Spleen (tissue), 11 donors: ENCODE results near the gene PIAS1. TPM values are rescaled to one million over a fixed set of nuclear protein-coding genes. Genes with fewer than 3 reads are reported as not detected.
"Not testable (repeated sequence)": the region's sequence is repeated elsewhere in the genome, so short reads cannot be mapped to it uniquely, and the experiment has no call there.

Source experiments
- DNase-seq: peaks from one replicate; pipeline ENCODE4 v3.0.0-alpha.2; 2020
- H3K27ac ChIP-seq, 8 donors: fragments of 200-600 bp; sonication (generic) in 7 of 8; 1 replicate in 4 of 8; 2 replicates in 4 of 8; pipeline versions ENCODE4 v1.5.0 to v1.8.0; 2016 to 2021; ENCODE audit warnings: inconsistent platforms in 4 of 8, mild to moderate bottlenecking in 4 of 8, moderate library complexity in 1 of 8
- H3K27me3 ChIP-seq, 7 donors: fragments of 200-600 bp; sonication (generic) in 6 of 7; replicated peaks in 1 of 7; 1 replicate in 4 of 7; 2 replicates in 3 of 7; pipeline versions ENCODE4 v1.5.0 to v1.8.0; 2016 to 2021; ENCODE audit warnings: inconsistent platforms in 3 of 7, mild to moderate bottlenecking in 1 of 7
- H3K36me3 ChIP-seq, 6 donors: fragments of 200-600 bp; sonication (generic) in 5 of 6; 1 replicate in 4 of 6; 2 replicates in 2 of 6; pipeline versions ENCODE4 v1.5.0 to v1.8.0; 2016 to 2021; ENCODE audit warnings: inconsistent platforms in 2 of 6
- H3K4me1 ChIP-seq, 6 donors: fragments of 200-600 bp; sonication (generic) in 5 of 6; 1 replicate in 3 of 6; 2 replicates in 3 of 6; pipeline versions ENCODE4 v1.5.0 to v1.8.0; 2016 to 2021; ENCODE audit warnings: inconsistent platforms in 3 of 6
- H3K4me3 ChIP-seq, 8 donors: fragments of 200-600 bp; sonication (generic) in 7 of 8; 1 replicate in 4 of 8; 2 replicates in 4 of 8; pipeline versions ENCODE4 v1.5.0 to v1.8.0; 2016 to 2021; ENCODE audit warnings: inconsistent platforms in 4 of 8, mild to moderate bottlenecking in 4 of 8, moderate library complexity in 2 of 8
- H3K9me3 ChIP-seq, 8 donors: fragments of 200-600 bp; sonication (generic) in 7 of 8; 1 replicate in 4 of 8; 2 replicates in 4 of 8; pipeline versions ENCODE4 v1.5.0 to v1.8.0; 2016 to 2021; ENCODE audit warnings: inconsistent platforms in 4 of 8
- POLR2A ChIP-seq, 3 donors: fragments of 450-650 bp; IDR thresholded peaks; one replicate each; pipeline ENCODE4 v1.5.1; 2017; ENCODE audit warnings: antibody characterized with exemption in 3 of 3, mild to moderate bottlenecking in 1 of 3
- POLR2AphosphoS5 ChIP-seq, 3 donors: sonication (generic); formaldehyde crosslinking; IDR thresholded peaks; one replicate each; pipeline ENCODE4 v1.5.1; 2017; ENCODE audit warnings: antibody characterized with exemption in 3 of 3
- WGBS, 5 donors: extraction: QIAGEN DNeasy Blood & Tissue Kit in 3 of 5; methylation state at CpG; one replicate each; pipeline versions ENCODE4 v1.1.5 to v1.1.7; 2013 to 2018; 5-methylcytosine and 5-hydroxymethylcytosine counted together
- intact Hi-C: fragments of 100-400 bp; cut with DNase I; formaldehyde crosslinking; loops from one replicate; pipeline ENCODE4 v1.15.0; 2023; ENCODE audit warnings: low total_unique reads
- polyA plus RNA-seq, 3 donors: library from polyadenylated mRNA; stranded (reverse); fragments of 200-250 nt; gene quantifications; one replicate each; pipeline ENCODE4 v1.2.1, GENCODE V29; 2013
- total RNA-seq, 7 donors: library from RNA; depleted of rRNA in 3 of 7; stranded (reverse); fragments of >200 nt in 3 of 7; fragmentation: NEBNext Ultra II Directional in 4 of 7; extraction: Animal tissue kit (Norgen Biotek cat#: 25700) in 4 of 7; gene quantifications; one replicate each; pipeline versions ENCODE4 v1.1.0 to v1.2.1, GENCODE V29; 2016 to 2021
- TF ChIP-seq, protein P1 (sequence below), 11 experiments: fragments of 200-600 bp in 7 of 11; fragments of 450-650 bp in 4 of 11; sonication (generic) in 4 of 11; IDR thresholded peaks in 8 of 11; conservative IDR thresholded peaks in 3 of 11; 1 replicate in 7 of 11; 2 replicates in 4 of 11; pipeline versions ENCODE4 v1.4.0 to v1.8.0; 2016 to 2021; ENCODE audit warnings: antibody characterized with exemption in 11 of 11, inconsistent platforms in 4 of 11, mild to moderate bottlenecking in 1 of 11
- donor health status: healthy with polysubstance abuse.
- donor health status: DM: no; HTN: no; CAD: no; lungs with moderate emphysema.
- donor health status: DM: no; HTN: no; CAD: no.
- donor health status: Bipolar disorder and iron deficiency.
- donor health status: healthy.
- donor health status: DM: no; HTN: no; CAD: no.
- donor health status: DM: yes; HTN: yes; CAD: no.

PIAS1 gene
- total and polyA plus RNA-seq, 10 donors: 12.0 to 104 (median 64.7) TPM

DNA sequence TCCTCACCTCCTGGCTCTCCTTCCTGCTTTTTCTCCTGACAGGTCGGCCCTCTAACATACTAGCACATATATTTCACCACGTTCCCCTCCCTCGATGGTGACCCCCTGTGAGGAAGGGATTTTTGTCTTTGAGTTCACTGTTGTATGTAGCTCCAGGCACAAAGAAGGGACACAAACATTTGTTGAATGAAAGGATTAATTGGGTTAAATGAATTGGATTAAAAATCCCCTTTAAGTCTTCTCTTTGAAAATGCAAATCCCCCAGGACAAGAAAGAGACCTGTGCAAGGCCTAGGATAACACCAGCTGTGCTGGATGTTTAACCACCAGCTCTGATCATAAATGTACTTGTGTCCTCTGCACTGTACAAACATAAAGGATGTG, 147.8 kb downstream of the PIAS1 start:
- Histone ChIP-seq H3K4me3 (no peak overlapping the region), H3K4me1 (peaks cover 0 to 68% (median 29%) of the 10 kb centered on the region in 6 donors), H3K36me3 (peaks cover 0 to 14% (median 0%) of the 10 kb centered on the region in 6 donors), H3K27me3 (no peaks in the 10 kb centered on the region), H3K27ac (no peak overlapping the region), H3K9me3 (no peaks in the 10 kb centered on the region)
- WGBS, 5 donors: 45 to 65% (median 51%) methylated on average over 3 of the region's 3 CpGs
- intact Hi-C loops: no loop called here
- no peak for TF ChIP-seq POLR2AphosphoS5 (IDR thresholded peaks at IDR 0.05)
- TF ChIP-seq, protein P1, sequence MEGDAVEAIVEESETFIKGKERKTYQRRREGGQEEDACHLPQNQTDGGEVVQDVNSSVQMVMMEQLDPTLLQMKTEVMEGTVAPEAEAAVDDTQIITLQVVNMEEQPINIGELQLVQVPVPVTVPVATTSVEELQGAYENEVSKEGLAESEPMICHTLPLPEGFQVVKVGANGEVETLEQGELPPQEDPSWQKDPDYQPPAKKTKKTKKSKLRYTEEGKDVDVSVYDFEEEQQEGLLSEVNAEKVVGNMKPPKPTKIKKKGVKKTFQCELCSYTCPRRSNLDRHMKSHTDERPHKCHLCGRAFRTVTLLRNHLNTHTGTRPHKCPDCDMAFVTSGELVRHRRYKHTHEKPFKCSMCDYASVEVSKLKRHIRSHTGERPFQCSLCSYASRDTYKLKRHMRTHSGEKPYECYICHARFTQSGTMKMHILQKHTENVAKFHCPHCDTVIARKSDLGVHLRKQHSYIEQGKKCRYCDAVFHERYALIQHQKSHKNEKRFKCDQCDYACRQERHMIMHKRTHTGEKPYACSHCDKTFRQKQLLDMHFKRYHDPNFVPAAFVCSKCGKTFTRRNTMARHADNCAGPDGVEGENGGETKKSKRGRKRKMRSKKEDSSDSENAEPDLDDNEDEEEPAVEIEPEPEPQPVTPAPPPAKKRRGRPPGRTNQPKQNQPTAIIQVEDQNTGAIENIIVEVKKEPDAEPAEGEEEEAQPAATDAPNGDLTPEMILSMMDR (IDR thresholded peaks at IDR 0.05 in 8 of 11, conservative IDR thresholded peaks at IDR 0.05 in 3 of 11): no peak
- TF ChIP-seq POLR2A (IDR thresholded peaks at IDR 0.05): no peak
- no peak for DNase-seq

DNA sequence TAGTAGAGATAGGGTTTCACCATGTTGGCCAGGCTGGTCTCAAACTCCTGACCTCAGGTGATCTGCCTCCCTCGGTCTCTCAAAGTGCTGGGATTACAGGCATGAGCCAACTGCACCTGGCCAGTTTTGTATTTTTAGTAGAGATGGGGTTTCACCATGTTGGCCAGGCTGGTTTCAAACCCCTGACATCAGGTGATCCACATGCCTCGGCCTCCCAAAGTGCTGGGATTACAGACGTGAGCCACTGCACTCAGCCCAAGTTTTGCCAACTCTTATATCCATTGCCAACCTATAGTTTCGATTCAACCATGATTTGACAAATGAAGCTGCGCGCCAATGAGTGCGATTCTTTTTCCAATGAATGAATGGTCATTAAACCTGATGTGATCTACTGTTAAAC, 148.9 kb downstream of the PIAS1 start:
- WGBS, 5 donors: 92 to 98% (median 97%) methylated on average over 7 of the region's 7 CpGs
- H3K27me3 ChIP-seq, H3K36me3 ChIP-seq, H3K27ac ChIP-seq, DNase-seq, H3K4me3 ChIP-seq, intact Hi-C loops, H3K9me3 ChIP-seq: not testable (repeated sequence)
- peaks cover 0 to 72% (median 35%) of the 10 kb centered on the region in 6 donors for H3K4me1 ChIP-seq

DNA sequence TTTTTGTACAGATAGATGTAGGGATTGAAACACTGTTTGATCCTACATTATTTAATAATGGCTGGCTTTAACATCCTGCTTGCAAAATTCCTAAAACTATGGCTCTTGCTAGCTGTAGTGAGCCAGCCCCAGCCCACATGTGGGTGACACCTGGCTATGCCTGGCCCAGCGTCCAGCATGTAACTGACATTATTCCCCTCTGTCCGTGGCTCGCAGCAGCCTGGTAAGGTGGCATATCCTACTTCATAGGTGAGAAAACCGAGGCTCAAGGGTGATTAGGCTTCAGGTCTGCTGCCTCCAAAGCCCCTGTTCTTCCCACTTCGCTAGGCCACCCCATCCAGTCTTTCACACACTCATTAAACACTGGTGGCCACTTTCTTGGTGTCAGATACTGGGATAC, 149.4 kb downstream of the PIAS1 start:
- no peak for TF ChIP-seq POLR2A (IDR thresholded peaks at IDR 0.05)
- TF ChIP-seq, protein P1 (IDR thresholded peaks at IDR 0.05 in 8 of 11, conservative IDR thresholded peaks at IDR 0.05 in 3 of 11): no peak
- no peak for TF ChIP-seq POLR2AphosphoS5 (IDR thresholded peaks at IDR 0.05)
- no peak for DNase-seq
- intact Hi-C loops: no loop called here
- Histone ChIP-seq H3K27me3 (no peaks in the 10 kb centered on the region), H3K4me1 (peaks cover 0 to 72% (median 34%) of the 10 kb centered on the region in 6 donors), H3K27ac (no peak overlapping the region), H3K36me3 (no peaks in the 10 kb centered on the region), H3K9me3 (no peaks in the 10 kb centered on the region), H3K4me3 (no peak overlapping the region)
- WGBS, 5 donors: 94 to 99% (median 95%) methylated on average over 5 of the region's 5 CpGs

DNA sequence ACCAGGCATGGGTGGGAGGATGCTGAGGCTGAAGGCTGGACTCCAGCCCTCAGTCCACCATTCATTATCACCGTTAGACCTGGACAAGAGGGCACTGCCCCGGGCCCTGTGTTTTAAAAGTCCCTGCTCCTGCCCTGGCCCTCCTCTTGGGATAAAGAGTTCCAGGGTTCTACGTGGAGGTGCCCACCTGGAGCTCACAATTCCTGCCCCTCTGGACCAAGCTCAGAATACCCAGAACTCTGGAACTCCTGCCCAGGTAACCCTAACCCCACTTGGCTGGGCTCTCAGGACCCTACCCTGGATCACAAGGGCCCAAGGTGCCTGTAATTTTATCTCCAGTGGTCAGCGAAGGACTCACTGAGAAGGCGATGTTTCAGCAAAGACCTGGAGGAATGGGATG, 149.8 kb downstream of the PIAS1 start:
- Histone ChIP-seq H3K4me1 (peaks cover 0 to 74% (median 38%) of the 10 kb centered on the region in 6 donors), H3K27me3 (no peaks in the 10 kb centered on the region), H3K36me3 (peaks cover 0 to 1% (median 0%) of the 10 kb centered on the region in 6 donors), H3K27ac (peak overlapping the region in 1 of 8 donors; percentile 84), H3K9me3 (no peaks in the 10 kb centered on the region), H3K4me3 (peak overlapping the region in 1 of 8 donors; percentile 56)
- WGBS, 5 donors: 92 to 100% (median 97%) methylated on average over 3 to 5 of the region's 5 CpGs
- no peak for DNase-seq
- intact Hi-C loops: no loop called here
- TF ChIP-seq, protein P1 (IDR thresholded peaks at IDR 0.05 in 8 of 11, conservative IDR thresholded peaks at IDR 0.05 in 3 of 11): no peak
- TF ChIP-seq POLR2AphosphoS5 (IDR thresholded peaks at IDR 0.05) (no peak), POLR2A (IDR thresholded peaks at IDR 0.05) (no peak)

DNA sequence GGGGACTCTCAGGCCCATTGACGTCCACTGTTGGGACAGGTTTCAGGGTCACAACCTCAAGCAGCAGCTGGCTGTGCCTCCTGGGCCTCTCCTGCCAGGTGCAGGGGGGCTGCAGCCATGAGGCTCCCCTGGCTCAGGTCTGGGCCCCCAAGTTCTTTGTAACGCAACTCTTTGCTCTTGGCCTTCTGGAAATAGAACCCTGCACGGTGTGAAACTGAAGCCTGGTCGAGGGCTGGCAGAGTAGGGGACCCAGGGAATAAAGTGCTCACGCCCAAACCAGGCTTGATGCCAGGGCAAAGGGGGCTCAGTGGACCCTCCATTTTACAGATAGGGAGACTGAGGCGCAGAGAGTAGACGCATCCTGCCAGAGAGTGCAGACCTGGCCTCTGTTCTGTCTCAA, 150.2 kb downstream of the PIAS1 start:
- H3K27me3 ChIP-seq: no peaks in the 10 kb centered on the region
- peaks cover 0 to 5% (median 0%) of the 10 kb centered on the region in 6 donors for H3K36me3 ChIP-seq
- WGBS, 5 donors: 89 to 95% (median 93%) methylated on average over 7 of the region's 7 CpGs
- DNase-seq: no peak
- H3K4me1 ChIP-seq: peaks cover 0 to 74% (median 41%) of the 10 kb centered on the region in 6 donors
- no peak for TF ChIP-seq POLR2AphosphoS5 (IDR thresholded peaks at IDR 0.05)
- TF ChIP-seq, protein P1 (IDR thresholded peaks at IDR 0.05 in 8 of 11, conservative IDR thresholded peaks at IDR 0.05 in 3 of 11): no peak
- intact Hi-C loops: no loop called here
- H3K27ac ChIP-seq: peak overlapping the region in 1 of 8 donors; percentile 84
- no peaks in the 10 kb centered on the region for H3K9me3 ChIP-seq
- peak overlapping the region in 3 of 8 donors; percentile 17 to 56 (median 25) for H3K4me3 ChIP-seq
